Breast epithelium (tissue), 3 donors: ENCODE results near the gene PTPRO.

Experiments
- POLR2A ChIP-seq: fragments of 450-650 bp; IDR thresholded peaks from one replicate; pipeline ENCODE4 v1.6.1; 2016; ENCODE audit warnings: antibody characterized with exemption, mild to moderate bottlenecking, moderate library complexity
- POLR2AphosphoS5 ChIP-seq, 3 donors: sonication (generic); formaldehyde crosslinking; IDR thresholded peaks; one replicate each; pipeline ENCODE4 v1.6.1; 2017; ENCODE audit warnings: antibody characterized with exemption in 3 of 3
- TF ChIP-seq, protein P1 (sequence below), 3 donors: fragments of 450-650 bp; IDR thresholded peaks; one replicate each; pipeline ENCODE4 v1.5.1; 2016 to 2017; ENCODE audit warnings: antibody characterized with exemption in 3 of 3, mild to moderate bottlenecking in 3 of 3, moderate library complexity in 3 of 3

DNA sequence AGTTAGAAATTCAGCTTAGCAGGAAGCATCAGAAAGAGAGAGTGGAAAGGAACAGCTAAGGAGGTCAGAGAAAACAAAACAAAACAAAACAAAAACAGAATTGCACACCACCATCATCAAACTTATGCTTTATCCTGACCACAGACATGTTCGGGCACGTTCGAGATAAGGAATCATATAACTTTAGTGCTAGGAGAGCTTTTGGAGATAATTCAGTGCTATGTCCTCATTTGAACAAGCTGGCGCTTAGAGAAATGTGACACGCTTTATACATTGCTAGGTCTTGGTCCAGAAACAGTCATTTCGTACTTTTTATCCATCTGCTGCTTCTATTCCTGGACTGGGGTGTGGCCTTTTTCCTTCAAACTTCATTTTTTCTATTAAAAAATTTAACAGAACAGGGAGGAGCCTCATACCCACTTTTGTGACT is 213.1 kb downstream of the PTPRO start:
- TF ChIP-seq, protein P1, sequence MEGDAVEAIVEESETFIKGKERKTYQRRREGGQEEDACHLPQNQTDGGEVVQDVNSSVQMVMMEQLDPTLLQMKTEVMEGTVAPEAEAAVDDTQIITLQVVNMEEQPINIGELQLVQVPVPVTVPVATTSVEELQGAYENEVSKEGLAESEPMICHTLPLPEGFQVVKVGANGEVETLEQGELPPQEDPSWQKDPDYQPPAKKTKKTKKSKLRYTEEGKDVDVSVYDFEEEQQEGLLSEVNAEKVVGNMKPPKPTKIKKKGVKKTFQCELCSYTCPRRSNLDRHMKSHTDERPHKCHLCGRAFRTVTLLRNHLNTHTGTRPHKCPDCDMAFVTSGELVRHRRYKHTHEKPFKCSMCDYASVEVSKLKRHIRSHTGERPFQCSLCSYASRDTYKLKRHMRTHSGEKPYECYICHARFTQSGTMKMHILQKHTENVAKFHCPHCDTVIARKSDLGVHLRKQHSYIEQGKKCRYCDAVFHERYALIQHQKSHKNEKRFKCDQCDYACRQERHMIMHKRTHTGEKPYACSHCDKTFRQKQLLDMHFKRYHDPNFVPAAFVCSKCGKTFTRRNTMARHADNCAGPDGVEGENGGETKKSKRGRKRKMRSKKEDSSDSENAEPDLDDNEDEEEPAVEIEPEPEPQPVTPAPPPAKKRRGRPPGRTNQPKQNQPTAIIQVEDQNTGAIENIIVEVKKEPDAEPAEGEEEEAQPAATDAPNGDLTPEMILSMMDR (IDR thresholded peaks at IDR 0.05) = no peak
- TF ChIP-seq POLR2A (no peak), POLR2AphosphoS5 (IDR thresholded peaks at IDR 0.05) (no peak)
